Stomach (tissue), 9 donors: ENCODE data around the gene OFD1. TPM values are rescaled to one million over a fixed set of nuclear protein-coding genes. Genes with fewer than 3 reads are reported as not detected.

ENCODE experiments used
- DNase-seq, 2 donors: peaks; one replicate each; pipeline versions ENCODE4 v3.0.0 to v3.0.0-alpha.2; 2013 to 2019
- H3K27ac ChIP-seq, 5 donors: fragments of 200-600 bp in 4 of 5; sonication (generic) in 4 of 5; one replicate each; pipeline ENCODE4 v1.5.1; 2013 to 2019; ENCODE audit warnings: mild to moderate bottlenecking in 1 of 5, moderate library complexity in 1 of 5
- H3K27me3 ChIP-seq, 3 donors: fragments of 200-600 bp; sonication (generic); one replicate each; pipeline ENCODE4 v1.5.1; 2017 to 2019; ENCODE audit warnings: mixed run types in 1 of 3
- H3K36me3 ChIP-seq, 4 donors: fragments of 200-600 bp; sonication (generic); 1 replicate in 3 of 4; 2 replicates in 1 of 4; pipeline ENCODE4 v1.5.1; 2016 to 2019
- H3K4me1 ChIP-seq, 4 donors: fragments of 200-600 bp; sonication (generic); one replicate each; pipeline ENCODE4 v1.5.1; 2016 to 2019
- H3K4me3 ChIP-seq, 4 donors: fragments of 200-600 bp; sonication (generic) in 3 of 4; one replicate each; pipeline ENCODE4 v1.5.1; 2016 to 2019; ENCODE audit warnings: mild to moderate bottlenecking in 1 of 4
- H3K9me3 ChIP-seq, 4 donors: fragments of 200-600 bp; sonication (generic); one replicate each; pipeline ENCODE4 v1.5.1; 2016 to 2019
- EP300 ChIP-seq: sonication (generic); formaldehyde crosslinking; IDR thresholded peaks from one replicate; pipeline ENCODE4 v1.6.1; 2017; ENCODE audit warnings: antibody characterized with exemption
- POLR2A ChIP-seq, 4 donors: fragments of 450-650 bp; IDR thresholded peaks; one replicate each; pipeline ENCODE4 v1.6.1; 2016; ENCODE audit warnings: antibody characterized with exemption in 4 of 4, control low read depth in 2 of 4, mild to moderate bottlenecking in 1 of 4, moderate library complexity in 1 of 4
- POLR2AphosphoS5 ChIP-seq, 3 donors: sonication (generic); formaldehyde crosslinking; IDR thresholded peaks; one replicate each; pipeline ENCODE4 v1.6.1; 2016; ENCODE audit warnings: antibody characterized with exemption in 3 of 3
- WGBS, 5 donors: extraction: QIAGEN DNeasy Blood & Tissue Kit in 3 of 5; methylation state at CpG; one replicate each; pipeline versions ENCODE4 v1.1.5 to v1.1.7; 2013 to 2018; 5-methylcytosine and 5-hydroxymethylcytosine counted together
- intact Hi-C: fragments of 100-400 bp; cut with DNase I; formaldehyde crosslinking; loops from one replicate; pipeline ENCODE4 v1.15.1; 2023; ENCODE audit warnings: low total_unique reads
- polyA plus RNA-seq, 3 donors: library from polyadenylated mRNA; stranded (reverse); fragments of 200-250 nt; gene quantifications; one replicate each; pipeline ENCODE4 v1.2.3, GENCODE V29; 2013
- total RNA-seq, 5 donors: library from RNA; depleted of rRNA; stranded (reverse); fragments of >200 nt; gene quantifications; one replicate each; pipeline versions ENCODE4 v1.1.0 to v1.2.3, GENCODE V29; 2014 to 2016
- TF ChIP-seq, protein P1 (sequence below), 7 experiments: fragments of 450-650 bp in 4 of 7; fragments of 200-600 bp in 3 of 7; sonication (generic) in 3 of 7; IDR thresholded peaks; one replicate each; pipeline ENCODE4 v1.5.1; 2016 to 2019; ENCODE audit warnings: antibody characterized with exemption in 7 of 7, control low read depth in 2 of 7, mild to moderate bottlenecking in 1 of 7
- donor health status: healthy with polysubstance abuse.
- donor health status: Bipolar disorder and iron deficiency.
- donor health status: healthy.

The OFD1 gene
- total and polyA plus RNA-seq, 8 donors, result 15.6 to 144 (median 49.5) TPM

DNA sequence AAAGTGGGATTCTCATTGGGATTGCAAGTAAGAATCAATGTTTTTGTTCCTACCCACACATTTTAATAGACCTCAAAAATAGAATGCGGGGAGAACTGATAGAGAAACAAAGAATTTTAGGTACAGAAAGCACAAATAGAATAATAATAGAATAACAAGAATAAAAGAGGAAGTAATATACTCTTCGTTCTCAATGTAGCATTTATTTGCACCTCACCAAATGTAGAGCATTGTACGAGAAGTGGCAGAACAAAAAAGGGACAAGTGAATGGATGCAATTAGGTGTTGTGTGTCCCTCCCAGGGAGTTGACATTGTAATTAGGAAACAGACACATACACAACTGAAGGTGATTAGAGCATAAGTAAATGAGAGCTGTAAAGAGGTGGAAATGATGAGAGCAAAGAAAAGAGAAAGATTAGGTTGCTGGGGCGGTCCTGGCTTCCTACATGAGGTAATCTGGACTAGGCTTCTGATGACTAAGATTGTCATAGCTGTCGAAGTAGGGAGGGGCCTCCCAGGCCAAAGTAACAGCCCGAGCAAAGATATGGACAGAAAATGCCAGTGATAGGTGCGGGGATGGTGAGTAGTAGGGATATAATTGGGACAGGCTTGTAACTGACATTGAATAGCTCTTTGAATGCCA lies 35.2 kb upstream of the OFD1 start:
- WGBS, 5 donors, result 59 to 75% (median 62%) methylated on average over 6 to 7 of the region's 7 CpGs
- H3K36me3 ChIP-seq, result no peaks in the 10 kb centered on the region
- H3K9me3 ChIP-seq, result no peaks in the 10 kb centered on the region
- peaks cover 5 to 68% (median 26%) of the 10 kb centered on the region in 4 donors for H3K4me1 ChIP-seq
- no peak overlapping the region for H3K4me3 ChIP-seq
- no peaks in the 10 kb centered on the region for H3K27me3 ChIP-seq
- peak overlapping the region in 2 of 5 donors; percentile 27 to 35 for H3K27ac ChIP-seq
- TF ChIP-seq EP300 (no peak), POLR2A (IDR thresholded peaks at IDR 0.05) (no peak), POLR2AphosphoS5 (IDR thresholded peaks at IDR 0.05) (peak in 1 of 3 donors; percentile 11)
- TF ChIP-seq, protein P1, sequence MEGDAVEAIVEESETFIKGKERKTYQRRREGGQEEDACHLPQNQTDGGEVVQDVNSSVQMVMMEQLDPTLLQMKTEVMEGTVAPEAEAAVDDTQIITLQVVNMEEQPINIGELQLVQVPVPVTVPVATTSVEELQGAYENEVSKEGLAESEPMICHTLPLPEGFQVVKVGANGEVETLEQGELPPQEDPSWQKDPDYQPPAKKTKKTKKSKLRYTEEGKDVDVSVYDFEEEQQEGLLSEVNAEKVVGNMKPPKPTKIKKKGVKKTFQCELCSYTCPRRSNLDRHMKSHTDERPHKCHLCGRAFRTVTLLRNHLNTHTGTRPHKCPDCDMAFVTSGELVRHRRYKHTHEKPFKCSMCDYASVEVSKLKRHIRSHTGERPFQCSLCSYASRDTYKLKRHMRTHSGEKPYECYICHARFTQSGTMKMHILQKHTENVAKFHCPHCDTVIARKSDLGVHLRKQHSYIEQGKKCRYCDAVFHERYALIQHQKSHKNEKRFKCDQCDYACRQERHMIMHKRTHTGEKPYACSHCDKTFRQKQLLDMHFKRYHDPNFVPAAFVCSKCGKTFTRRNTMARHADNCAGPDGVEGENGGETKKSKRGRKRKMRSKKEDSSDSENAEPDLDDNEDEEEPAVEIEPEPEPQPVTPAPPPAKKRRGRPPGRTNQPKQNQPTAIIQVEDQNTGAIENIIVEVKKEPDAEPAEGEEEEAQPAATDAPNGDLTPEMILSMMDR (IDR thresholded peaks at IDR 0.05), result no peak
- peak; percentile 33 to 35 for DNase-seq
- intact Hi-C loops, result no loop called here

DNA sequence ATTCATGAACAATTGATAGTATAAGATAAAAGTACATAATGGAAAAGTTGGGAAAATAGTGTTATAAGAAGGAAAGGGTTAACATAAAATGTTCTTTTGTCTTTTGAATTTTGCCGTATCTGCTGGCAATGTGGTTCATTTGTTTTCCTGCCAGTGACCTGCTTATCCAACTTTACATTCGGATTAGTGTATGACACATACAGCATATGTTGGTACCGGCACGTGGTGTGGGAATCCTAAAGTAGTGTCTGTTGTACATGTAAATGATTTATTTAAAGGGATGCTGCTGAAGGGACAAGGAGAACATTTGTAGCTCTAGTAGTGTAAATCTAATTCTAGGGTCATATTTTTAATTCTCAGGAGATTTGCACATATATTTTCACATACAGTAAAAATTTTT lies 34.2 kb upstream of the OFD1 start:
- TF ChIP-seq POLR2AphosphoS5 (IDR thresholded peaks at IDR 0.05) (no peak), EP300 (no peak), POLR2A (IDR thresholded peaks at IDR 0.05) (no peak)
- TF ChIP-seq, protein P1 (IDR thresholded peaks at IDR 0.05), result no peak
- DNase-seq, result no peak
- 21 to 46% (median 39%) methylated on average over 4 of the region's 4 CpGs for WGBS, 5 donors

DNA sequence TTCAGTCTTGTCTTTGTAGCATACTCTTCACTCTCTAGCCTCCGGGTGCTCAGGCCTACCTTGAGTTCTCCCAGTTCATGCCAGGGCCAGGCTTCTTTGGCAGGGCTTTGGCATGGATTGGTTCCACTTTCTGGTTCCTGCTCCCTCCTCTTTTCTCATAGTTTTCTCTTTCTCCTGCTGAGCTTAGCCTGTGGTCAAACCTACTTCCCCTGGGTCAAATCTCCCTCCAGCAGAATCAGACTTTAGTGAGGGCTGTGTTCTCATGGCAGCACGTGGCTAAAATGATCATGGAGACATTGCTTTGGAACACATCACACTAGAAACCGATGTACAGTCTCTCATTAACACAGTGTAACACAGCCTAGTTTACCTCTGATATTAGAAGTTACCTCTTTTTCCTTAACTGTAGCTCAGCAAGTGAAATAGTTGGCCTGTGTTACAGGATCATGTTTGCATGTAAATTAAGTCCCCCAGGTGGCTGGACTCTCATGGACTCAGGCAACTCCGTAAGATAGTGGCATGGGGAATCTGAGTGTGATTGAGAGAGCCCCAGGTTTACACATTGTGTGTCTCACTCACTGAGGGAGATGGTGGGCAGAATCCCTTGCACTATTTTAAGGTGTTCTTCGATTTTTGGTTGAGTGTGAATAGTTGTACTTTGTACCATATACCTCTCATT lies 32.3 kb upstream of the OFD1 start:
- Histone ChIP-seq H3K27me3 (no peaks in the 10 kb centered on the region), H3K9me3 (no peaks in the 10 kb centered on the region), H3K4me1 (peaks cover 3 to 47% (median 18%) of the 10 kb centered on the region in 4 donors), H3K36me3 (no peaks in the 10 kb centered on the region), H3K27ac (no peak overlapping the region), H3K4me3 (no peak overlapping the region)
- WGBS, 5 donors, result 75 to 86% (median 83%) methylated on average over 5 of the region's 5 CpGs
- no peak for DNase-seq
- intact Hi-C loops, result no loop called here
- TF ChIP-seq, protein P1 (IDR thresholded peaks at IDR 0.05), result no peak
- no peak for TF ChIP-seq EP300
- no peak for TF ChIP-seq POLR2A (IDR thresholded peaks at IDR 0.05)
- TF ChIP-seq POLR2AphosphoS5 (IDR thresholded peaks at IDR 0.05), result no peak

More for the DNA sequence above, 34.2 kb upstream of the OFD1 start:
- no peaks in the 10 kb centered on the region for H3K9me3 ChIP-seq
- peak overlapping the region in 1 of 5 donors; percentile 35 for H3K27ac ChIP-seq
- no peaks in the 10 kb centered on the region for H3K36me3 ChIP-seq
- H3K27me3 ChIP-seq, result no peaks in the 10 kb centered on the region
- H3K4me3 ChIP-seq, result no peak overlapping the region
- intact Hi-C loops, result no loop called here
- peaks cover 3 to 57% (median 18%) of the 10 kb centered on the region in 4 donors for H3K4me1 ChIP-seq

DNA sequence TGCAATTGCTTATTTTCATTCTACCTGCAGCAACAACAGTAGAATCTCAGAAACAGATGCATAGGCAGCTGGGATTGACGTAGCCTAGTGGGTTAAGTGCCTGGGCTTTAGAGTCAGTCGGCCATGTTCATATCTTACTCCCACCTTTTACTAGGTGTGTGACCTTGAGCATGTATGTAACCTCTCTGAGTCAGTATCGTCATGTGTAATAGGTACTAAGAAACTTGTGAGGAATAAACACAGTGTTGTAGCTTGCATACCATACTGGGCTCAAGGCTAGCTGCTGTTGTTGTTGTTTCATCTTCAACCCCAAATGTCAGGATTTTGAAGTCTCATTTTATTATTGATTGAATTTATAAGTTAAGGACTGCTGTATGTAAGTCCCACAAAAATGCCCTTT lies 31.4 kb upstream of the OFD1 start:
- Histone ChIP-seq H3K36me3 (peaks cover 0 to 7% (median 1%) of the 10 kb centered on the region in 4 donors), H3K9me3 (no peaks in the 10 kb centered on the region), H3K27me3 (no peaks in the 10 kb centered on the region), H3K4me3 (no peak overlapping the region), H3K27ac (no peak overlapping the region), H3K4me1 (peaks cover 3 to 40% (median 18%) of the 10 kb centered on the region in 4 donors)
- intact Hi-C loops, result no loop called here
- DNase-seq, result no peak
- 72 to 87% (median 77%) methylated on average over 3 of the region's 3 CpGs for WGBS, 5 donors
- TF ChIP-seq POLR2A (IDR thresholded peaks at IDR 0.05), result no peak
- TF ChIP-seq, protein P1 (IDR thresholded peaks at IDR 0.05), result no peak
- TF ChIP-seq EP300, result no peak
- TF ChIP-seq POLR2AphosphoS5 (IDR thresholded peaks at IDR 0.05), result no peak
